Activated CD8-positive, alpha-beta memory T cell treated with anti-CD3 and anti-CD28 coated beads, Interleukin-2, amount 50 U/mL, for 1 hour (primary cell): Measurements from ENCODE around the gene LRRN4.

Experiments
- DNase-seq: peaks from one replicate; pipeline ENCODE4 v3.0.0-alpha.2; 2020; ENCODE audit errors: extremely low read depth

The LRRN4 gene

DNA sequence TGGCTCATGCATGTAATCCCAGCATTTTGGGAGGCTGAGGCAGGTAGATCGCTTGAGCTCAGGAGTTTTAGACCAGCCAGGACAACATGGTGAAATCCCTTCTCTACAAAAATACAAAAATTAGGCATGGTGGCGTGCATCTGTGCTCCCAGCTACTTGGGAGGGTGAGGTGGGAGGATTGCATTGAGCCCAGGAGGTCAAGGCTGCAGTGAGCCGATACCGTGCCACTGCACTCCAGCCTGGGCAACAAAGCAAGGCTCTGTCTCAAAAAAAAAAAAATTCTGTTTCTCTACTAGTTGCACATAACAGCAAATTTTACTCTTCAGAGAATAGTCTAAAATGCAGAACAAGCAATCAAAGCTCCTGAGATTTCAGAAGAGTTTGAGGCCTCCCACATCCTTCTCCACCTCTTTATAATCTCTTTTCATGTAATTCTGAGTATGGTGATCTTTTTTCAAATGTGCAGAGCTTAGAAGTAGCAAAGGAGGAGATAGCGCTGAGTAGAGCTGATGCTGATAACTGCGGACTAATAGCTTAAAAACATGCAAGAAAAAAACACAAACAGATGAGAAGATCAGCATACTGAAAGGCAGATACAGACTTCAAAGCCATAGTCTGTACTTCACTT is 23.3 kb downstream of the LRRN4 start:
- DNase-seq: no peak

DNA sequence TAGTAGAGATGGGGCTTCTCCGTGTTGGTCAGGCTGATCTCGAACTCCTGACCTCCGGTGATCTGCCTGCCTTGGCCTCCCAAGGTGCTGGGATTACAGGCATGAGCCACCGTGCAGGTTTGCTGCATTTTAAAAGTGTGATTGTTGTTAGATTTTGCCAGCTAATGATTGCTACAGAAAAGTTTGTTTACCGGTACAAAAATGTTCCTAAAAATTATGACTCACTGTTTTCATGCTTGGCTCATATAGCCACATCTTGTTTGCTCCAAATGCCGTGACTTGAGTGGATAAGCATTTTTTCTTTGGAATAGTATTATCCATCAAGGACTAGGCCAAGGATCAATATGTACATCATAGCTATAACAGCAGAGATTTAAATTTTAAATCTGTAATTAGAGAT is 24.3 kb downstream of the LRRN4 start:
- DNase-seq: no peak

DNA sequence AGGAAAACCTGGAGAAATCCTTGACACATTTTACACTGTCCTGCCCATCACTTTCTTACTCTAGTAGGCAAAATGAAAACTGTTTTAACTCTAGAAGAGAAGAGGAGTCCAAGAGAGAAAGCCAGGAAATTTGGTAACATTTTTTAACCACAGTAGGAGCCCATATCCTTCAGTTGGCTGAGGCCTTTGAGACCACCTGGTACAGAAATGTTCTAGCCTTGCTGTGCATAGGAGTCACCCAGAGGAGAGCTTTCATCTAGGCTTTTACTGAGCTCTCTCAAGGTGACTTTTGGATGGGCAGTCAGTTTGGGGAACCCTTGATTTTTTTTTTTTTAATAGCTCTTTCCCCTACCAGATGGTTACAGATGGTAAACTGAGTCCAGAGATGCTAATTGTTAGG is 25.0 kb downstream of the LRRN4 start:
- no peak for DNase-seq

DNA sequence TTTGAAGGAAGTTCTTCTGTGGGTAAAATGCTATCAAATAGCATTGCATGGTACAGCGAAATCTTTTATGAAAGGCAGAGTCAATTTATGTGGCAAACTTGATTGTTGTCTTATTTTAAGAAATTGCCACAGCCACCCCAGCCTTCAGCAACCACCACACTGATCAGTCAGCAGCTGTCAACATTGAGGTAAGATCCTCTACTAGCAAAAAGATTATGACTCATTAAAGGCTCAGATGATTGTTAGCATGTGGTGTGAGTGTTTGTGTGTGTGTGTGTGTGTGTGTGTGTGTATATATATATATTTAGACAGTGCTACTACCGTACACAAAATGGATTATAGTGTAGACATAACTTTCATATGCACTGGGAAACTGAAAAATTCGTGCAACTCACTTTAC is 27.8 kb downstream of the LRRN4 start:
- no peak for DNase-seq

DNA sequence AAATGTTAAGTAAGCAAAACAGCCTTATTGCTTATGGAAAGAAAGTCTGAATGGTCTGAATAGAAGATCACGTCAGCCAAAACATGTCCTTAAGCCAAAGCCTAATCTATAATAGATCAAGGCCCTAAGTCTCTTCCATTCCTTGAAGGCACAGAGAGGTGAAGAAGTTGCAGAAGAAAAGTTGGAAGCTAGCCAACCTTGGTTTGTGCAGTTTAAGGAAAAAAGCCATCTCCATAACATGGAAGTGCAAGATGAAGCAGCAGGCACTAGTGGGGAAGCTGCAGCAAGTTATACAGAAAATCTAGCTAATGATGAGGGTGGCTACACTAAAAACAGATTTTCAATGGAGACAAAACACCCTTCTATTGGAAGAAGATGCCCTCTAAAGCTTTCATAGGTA is 29.1 kb downstream of the LRRN4 start:
- no peak for DNase-seq

DNA sequence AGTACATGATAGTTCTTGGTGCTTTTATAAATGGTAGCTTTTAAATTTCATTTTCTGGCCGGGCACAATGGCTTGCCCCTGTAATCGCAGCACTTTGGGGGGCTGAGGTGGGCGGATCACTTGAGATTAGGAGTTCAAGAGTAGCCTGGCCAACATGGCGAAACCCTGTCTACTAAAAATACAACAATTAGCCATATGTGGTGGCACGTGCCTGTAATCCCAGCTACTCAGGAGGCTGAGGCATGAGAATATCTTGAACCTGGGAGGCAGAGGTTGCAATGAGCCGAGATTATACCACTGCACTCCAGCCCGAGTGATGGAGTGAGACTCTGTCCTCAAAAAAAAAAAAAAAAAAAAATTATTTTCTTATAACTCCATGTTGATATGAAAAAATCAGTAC is 36.0 kb downstream of the LRRN4 start:
- no peak for DNase-seq

DNA sequence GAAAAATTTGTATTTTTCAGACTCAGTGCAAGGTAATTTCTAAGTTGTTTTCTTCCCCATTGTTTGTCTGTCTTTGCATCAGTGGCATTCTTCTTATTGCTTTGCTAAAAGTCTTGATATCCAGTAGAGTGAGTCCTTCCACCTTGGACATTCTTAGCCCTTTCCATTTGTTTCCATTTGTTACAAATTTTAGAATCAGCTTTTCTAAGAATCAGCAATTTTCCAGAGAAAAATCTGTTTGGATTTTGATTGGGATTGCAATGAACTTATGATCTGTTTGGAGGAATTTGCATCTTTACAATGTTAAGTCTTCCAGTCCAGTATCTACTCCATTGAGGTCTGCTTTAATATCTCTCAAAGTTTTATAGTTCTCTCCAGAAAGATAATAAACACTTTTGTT is 36.4 kb downstream of the LRRN4 start:
- no peak for DNase-seq

DNA sequence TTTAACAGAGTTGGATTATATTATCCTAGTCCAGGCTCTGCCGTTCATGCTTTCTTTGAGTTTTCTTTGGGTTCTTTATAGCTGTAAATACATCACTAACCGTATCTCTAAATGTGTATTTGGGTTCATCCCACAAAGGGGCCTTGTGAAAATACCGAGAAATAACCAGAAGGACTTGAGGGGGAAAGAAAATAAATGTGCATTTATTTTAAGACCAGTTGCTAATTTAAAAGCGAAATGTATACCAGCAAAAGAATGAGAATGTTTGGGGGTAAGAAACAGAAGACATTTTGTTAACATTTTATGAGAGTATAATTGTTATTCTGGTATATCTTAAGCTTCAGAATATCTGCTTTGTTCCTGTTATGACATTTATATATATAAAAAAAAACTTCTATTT is 38.9 kb downstream of the LRRN4 start:
- no peak for DNase-seq

DNA sequence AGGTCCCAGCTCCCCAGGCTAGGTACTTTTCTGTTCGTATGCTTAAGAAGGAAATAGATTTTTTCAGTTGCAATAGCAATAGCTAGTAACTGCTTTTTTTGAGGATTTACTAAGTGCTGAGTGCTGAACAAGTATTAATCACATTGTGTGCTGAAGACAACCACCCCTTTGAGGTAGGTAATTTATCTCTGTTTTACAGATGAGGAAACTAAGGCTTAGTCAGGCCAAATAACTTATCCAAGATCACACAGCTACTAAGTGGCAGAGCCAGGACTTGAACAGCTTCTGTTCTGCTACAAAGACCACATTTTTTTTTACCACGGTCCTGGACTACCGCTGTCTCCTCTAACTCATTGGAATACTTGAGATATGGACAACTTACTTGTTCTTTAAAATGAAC is 39.8 kb downstream of the LRRN4 start:
- no peak for DNase-seq

DNA sequence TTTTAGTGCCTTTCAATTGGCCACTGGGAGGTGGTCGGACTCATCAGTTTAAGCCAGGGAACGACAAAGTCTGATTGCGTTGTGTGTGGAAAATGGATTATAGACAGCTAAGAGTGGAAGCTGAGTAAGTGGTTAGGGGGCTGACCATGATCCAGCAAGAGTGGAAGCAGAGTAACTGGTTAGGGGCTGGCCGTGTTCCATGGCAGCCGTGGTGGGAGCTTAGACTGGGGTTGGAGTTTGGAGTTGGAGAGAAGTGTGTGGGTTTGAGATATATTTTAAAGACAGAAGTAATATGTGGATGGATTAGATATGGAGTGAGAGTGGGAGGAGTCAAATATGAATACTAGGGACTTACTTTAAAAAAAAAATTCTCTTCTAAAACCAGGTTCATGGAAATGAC is 41.7 kb downstream of the LRRN4 start:
- no peak for DNase-seq

DNA sequence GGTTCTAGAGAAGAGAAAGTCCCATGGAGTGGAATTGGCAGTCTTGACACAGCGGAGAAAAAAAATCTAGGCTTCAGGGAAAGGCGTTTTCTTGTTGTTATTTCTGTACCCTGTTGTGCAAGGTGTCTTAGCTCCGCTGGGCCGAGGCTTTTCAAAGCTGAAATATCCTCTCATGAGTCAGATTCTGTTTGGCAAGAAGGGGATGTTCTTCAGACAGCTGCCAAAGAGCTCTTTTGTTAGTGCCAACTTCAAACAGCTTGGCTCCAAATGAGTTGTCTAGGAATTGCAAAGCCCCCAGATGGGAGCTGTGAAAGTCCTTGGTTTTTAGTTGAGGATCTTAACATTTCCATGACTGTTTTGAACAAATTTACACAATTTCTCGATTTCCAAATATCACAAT is 45.6 kb downstream of the LRRN4 start:
- DNase-seq: no peak

DNA sequence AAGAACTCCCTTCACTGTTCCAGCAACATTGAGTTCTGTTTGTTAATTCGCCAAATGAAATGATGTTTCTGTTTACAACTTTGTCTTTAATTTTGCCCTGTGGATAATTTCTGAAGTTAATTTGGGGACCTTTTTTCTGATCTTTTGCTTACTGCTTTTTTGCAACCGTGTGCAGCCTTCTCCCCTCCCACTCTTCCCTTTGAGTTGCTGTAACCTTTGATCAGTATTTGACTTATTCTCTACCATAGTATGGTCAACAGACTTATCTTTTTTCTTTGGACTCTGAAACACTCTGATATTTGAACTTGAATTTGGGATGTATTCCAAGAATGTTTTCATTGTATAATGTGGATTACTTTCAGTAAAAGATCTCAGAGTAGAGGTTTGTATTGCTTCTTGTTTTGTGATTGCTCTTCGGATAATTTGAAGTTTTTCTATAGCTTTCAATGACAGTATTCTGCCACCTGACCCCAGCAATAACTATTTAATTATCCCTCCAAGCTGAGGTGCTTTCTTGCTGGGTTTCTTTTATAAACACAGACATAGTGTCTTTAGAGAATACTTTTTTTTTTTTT is 46.2 kb downstream of the LRRN4 start:
- no peak for DNase-seq

DNA sequence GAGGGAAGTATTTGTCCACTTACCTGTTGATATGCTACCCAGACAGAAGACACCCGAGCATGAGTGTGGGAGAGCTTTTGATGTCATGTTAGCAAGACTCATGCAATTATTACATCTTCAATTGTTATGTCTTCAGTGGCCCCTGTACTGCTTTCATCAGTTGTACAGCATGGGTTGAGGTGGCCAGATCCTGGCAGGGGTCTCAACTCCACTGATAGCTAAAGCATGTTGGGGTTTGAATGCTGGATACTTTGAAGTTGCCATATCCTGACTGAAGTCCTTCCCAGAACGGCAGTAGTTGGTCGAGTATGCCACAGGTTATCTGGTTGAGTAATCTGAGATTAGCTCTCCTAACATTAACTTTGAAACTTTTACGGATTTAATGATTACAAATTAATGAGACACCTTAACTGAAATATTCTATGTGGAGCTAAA is 46.7 kb downstream of the LRRN4 start:
- DNase-seq: no peak

DNA sequence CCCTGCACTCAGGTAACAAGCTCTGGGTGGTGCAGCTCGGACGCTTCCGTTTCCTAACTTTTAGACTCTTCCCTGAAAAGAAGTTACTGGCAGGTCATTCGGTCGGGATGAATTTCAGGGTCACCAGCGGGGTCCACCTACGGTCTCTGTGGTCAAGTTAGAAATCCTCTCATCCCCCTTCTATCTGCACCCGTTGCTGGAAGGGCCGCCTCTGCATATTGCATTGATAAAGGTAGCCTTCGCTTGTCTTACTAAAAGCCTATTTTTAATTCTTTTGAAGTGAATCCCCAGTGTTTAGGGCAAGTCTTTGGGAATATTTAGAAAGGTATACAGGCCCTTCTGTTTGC is 47.3 kb downstream of the LRRN4 start:
- no peak for DNase-seq

DNA sequence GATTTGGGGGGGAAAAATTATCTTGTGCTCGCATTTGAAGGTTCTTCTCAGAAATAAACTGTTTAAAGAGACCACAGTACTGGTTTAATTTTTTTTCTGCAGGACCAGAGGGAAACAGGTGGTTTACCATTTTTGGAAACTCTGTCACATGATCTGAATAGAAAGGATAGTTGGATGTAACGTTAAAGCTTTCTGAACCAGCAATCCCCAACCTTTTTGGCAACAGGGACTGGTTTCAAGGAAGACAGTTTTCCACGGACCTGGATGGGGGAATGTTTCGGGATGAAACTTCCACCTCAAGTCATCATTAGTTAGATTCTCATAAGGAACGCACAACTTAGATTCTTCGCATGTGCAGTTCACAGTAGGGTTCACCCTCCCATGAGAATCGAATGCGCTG is 53.0 kb downstream of the LRRN4 start:
- DNase-seq: no peak

DNA sequence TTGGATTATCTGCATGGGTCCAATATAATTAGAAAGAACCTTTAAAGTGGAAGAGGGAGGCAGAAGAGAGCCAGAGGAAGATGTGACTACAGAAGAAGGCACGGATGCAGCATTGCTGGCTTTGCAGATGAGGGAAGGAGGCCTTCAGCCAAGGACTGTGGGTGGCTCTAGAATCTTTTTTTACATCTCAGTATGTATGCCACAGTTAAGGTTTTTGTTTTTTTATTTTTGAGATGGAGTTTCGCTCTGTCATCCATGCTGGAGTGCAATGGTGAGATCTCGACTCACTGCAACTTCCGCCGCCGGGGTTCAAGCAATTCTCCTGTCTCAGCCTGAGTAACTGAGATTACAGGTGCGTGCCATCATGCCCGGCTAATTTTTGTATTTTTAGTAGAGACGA is 54.1 kb downstream of the LRRN4 start:
- DNase-seq: no peak

DNA sequence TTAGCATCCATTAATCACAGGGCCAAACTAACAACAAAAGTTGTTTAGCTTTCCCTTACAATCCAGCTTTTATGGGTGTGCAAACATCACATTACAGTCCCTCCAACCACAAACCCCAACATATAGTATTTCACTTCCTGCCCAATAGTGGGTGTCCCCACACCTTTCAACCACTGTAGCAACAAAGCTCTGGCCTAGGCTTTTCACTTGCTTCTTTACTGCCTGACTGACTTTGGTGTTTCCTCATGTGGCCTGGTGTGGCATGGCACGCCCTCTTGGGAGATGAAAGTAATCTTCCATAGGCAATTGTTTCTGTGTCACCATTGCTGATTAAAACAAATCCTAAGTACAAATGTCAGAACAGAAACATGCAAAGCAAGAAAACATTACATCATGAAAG is 57.1 kb downstream of the LRRN4 start:
- DNase-seq: no peak

DNA sequence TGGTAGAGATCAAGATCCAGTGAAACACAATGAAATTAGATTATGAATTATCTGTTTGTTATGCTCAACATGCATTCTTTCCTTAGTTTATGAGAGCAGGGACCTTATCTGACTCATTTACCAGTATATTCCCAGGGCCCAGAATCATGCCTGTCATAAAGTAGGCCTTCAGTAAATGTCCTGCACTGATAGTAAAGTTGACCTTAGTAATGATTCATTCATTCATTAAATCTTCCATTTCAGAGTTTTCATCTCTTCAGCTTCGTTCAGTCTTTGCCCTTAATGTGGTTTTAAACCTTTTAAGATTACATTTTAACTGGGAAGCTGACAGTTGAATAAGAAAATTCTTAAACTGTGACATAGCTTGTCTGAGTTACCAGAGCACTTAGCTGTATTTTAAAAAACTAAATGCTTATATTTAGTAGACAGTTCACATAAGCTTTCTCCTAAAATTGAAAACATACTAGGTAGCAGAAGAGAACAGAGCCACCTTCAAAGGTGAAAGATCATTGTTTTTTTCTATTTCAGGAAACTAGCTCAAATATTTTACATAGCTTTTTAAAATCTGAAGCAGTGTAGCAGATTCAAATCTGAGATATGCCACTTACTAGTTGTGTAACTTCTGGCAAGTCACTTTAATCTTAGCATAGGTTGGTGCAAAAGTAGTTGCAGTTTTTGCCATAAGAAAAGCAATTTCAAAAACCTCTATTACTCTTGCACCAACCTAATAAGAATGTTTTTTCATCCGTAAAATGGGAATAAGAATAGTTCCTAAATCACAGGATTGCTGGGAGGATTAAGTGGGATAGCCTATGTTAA is 62.0 kb downstream of the LRRN4 start:
- no peak for DNase-seq

DNA sequence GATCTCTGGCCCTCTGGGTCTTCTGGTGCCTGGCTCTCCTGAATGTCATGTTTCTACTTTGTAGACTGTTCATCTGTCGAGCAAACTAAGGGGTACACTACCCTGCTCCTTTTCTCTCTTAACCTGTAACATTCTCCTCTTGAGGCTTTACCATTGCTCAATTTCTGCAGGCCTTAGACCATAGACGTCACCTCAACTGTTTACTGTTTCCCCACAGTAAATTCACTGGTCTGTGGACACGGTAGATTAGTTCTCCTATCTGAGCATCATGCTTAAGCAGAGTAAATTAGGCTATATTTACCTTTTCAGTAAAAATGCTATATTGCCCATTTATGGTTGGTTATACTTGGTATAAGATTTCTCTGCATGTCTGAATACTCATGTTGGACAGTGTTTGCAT is 62.9 kb downstream of the LRRN4 start:
- no peak for DNase-seq
